CD4-positive, alpha-beta T cell (primary cell): ENCODE measurements around the gene EFCAB9. TPM values are rescaled to one million over a fixed set of nuclear protein-coding genes. Genes with fewer than 3 reads are reported as not detected.
"Not testable (repeated sequence)": the region's sequence is repeated elsewhere in the genome, so short reads cannot be mapped to it uniquely, and the experiment has no call there.

Experiments
- ATAC-seq: fragments of 200-7000 bp; cut with Tn5 transposase; one replicate; pipeline ENCODE4 v1.10.0; 2022; ENCODE audit warnings: mild to moderate bottlenecking; ENCODE audit not compliant: poor library complexity
- CTCF ChIA-PET: fragments of 350-600 bp; sonication (Branson Sonifier 250); formaldehyde crosslinking; loops from one replicate; lab custom pipeline; 2021; ENCODE audit warnings: antibody characterized with exemption, inconsistent platforms; lab: Charles Lee
- POLR2A ChIA-PET: fragments of 350-600 bp; sonication (Branson Sonifier 250); formaldehyde crosslinking; loops from one replicate; lab custom pipeline; 2021; ENCODE audit warnings: antibody characterized with exemption, inconsistent platforms; lab: Charles Lee
- DNase-seq, 14 experiments: peaks; one replicate each; pipeline ENCODE4 v3.0.0-alpha.2; 2013 to 2020; ENCODE audit warnings: mixed read lengths in 2 of 14
- H3K27ac ChIP-seq, 2 donors: one replicate each; pipeline versions ENCODE4 v1.5.1 to v1.7.0; 2013; ENCODE audit warnings: low read length in 2 of 2, low read depth in 1 of 2, mild to moderate bottlenecking in 1 of 2
- H3K27me3 ChIP-seq, 2 experiments: 1 replicate in 1 of 2; 2 replicates in 1 of 2; pipeline versions ENCODE4 v1.6.1 to v1.7.0; 2013; ENCODE audit warnings: low read length in 2 of 2, control low read depth in 1 of 2, mild to moderate bottlenecking in 1 of 2, moderate library complexity in 1 of 2; ENCODE audit not compliant: insufficient read depth in 2 of 2, control insufficient read depth in 1 of 2
- H3K36me3 ChIP-seq: one replicate; pipeline ENCODE4 v1.6.1; 2013; ENCODE audit warnings: low read length, control low read depth; ENCODE audit not compliant: insufficient read depth
- H3K4me1 ChIP-seq: one replicate; pipeline ENCODE4 v1.6.1; 2013; ENCODE audit warnings: low read length, control low read depth; ENCODE audit not compliant: insufficient read depth
- H3K4me3 ChIP-seq: one replicate; pipeline ENCODE4 v1.5.1; 2013; ENCODE audit warnings: mild to moderate bottlenecking, low read length, moderate library complexity
- H3K9me3 ChIP-seq, 2 experiments: 1 replicate in 1 of 2; 2 replicates in 1 of 2; pipeline versions ENCODE4 v1.6.1 to v1.7.0; 2013; ENCODE audit warnings: low read length in 2 of 2, mild to moderate bottlenecking in 2 of 2, control low read depth in 1 of 2, moderate library complexity in 1 of 2; ENCODE audit not compliant: control insufficient read depth in 1 of 2, insufficient read depth in 1 of 2
- H3K27ac Mint-ChIP-seq: one replicate; pipeline ENCODE4 v1.8.0; 2020; ENCODE audit warnings: mixed read lengths
- H3K27me3 Mint-ChIP-seq: one replicate; pipeline ENCODE4 v1.8.0; 2021; ENCODE audit warnings: mixed read lengths
- H3K36me3 Mint-ChIP-seq: one replicate; pipeline ENCODE4 v1.8.0; 2021; ENCODE audit warnings: low read depth, mixed read lengths
- H3K4me1 Mint-ChIP-seq: one replicate; pipeline ENCODE4 v1.8.0; 2021; ENCODE audit warnings: low read depth, mixed read lengths
- H3K4me3 Mint-ChIP-seq: one replicate; pipeline ENCODE4 v1.8.0; 2020; ENCODE audit warnings: mild to moderate bottlenecking, mixed read lengths
- H3K9me3 Mint-ChIP-seq: one replicate; pipeline ENCODE4 v1.8.0; 2020; ENCODE audit warnings: mixed read lengths
- CTCF ChIP-seq: fragments of 200-600 bp; IDR thresholded peaks from one replicate; pipeline ENCODE4 v1.8.0; 2022; ENCODE audit warnings: antibody characterized with exemption, mild to moderate bottlenecking
- intact Hi-C, 2 experiments: fragments of 100-400 bp; cut with DNase I in 1 of 2; cut with micrococcal nuclease in 1 of 2; formaldehyde crosslinking; loops; one replicate each; pipeline versions ENCODE4 v1.15.1 to v1.9.0; 2023 to 2025; cut with DNase I, micrococcal nuclease
- total RNA-seq, 174 experiments: library from RNA in 2 of 174; stranded (reverse) in 2 of 174; gene quantifications; one replicate each; pipeline ENCODE4 v1.2.3 and lab custom pipeline; 2021 to 2026

Gene EFCAB9
- total RNA-seq, 2 experiments from 2014 or later, result not detected

GRCh38 chr5:172199446-172199845 is 5.5 kb downstream of the EFCAB9 start:
- Mint-ChIP-seq H3K4me1 (no peaks in the 10 kb centered on the region), H3K27me3 (no peaks in the 10 kb centered on the region), H3K9me3 (no peaks in the 10 kb centered on the region), H3K4me3 (no peak overlapping the region), H3K36me3 (no peaks in the 10 kb centered on the region), H3K27ac (no peak overlapping the region)
- no peaks in the 10 kb centered on the region for H3K36me3 ChIP-seq
- ATAC-seq, result no peak
- TF ChIP-seq CTCF, result no peak
- H3K4me3 ChIP-seq, result no peak overlapping the region
- no peak for DNase-seq
- H3K27me3 ChIP-seq, result peaks cover 0 to 2% of the 10 kb centered on the region in 2 experiments
- CTCF ChIA-PET, result no interaction called here
- no peak overlapping the region for H3K27ac ChIP-seq
- H3K9me3 ChIP-seq, result no peaks in the 10 kb centered on the region
- POLR2A ChIA-PET, result no interaction called here
- intact Hi-C loops, result no loop called here
- no peaks in the 10 kb centered on the region for H3K4me1 ChIP-seq

- Mint-ChIP-seq H3K4me3 (no peak overlapping the region), H3K27ac (no peak overlapping the region), H3K4me1 (no peaks in the 10 kb centered on the region), H3K27me3 (no peaks in the 10 kb centered on the region), H3K9me3 (no peaks in the 10 kb centered on the region), H3K36me3 (no peaks in the 10 kb centered on the region)
- no peak for ATAC-seq
- H3K27me3 ChIP-seq, result no peaks in the 10 kb centered on the region
- intact Hi-C loops, result no loop called here
- ChIA-PET POLR2A (no interaction called here), CTCF (interaction anchor here (0.6 kb wide), 1 partner anchor 294 kb away, joined by 4 read pairs; no protein-coding TSS in a partner anchor)
- H3K4me3 ChIP-seq, result no peak overlapping the region
- no peaks in the 10 kb centered on the region for H3K4me1 ChIP-seq
- no peak for DNase-seq
- H3K27ac ChIP-seq, result no peak overlapping the region
- no peaks in the 10 kb centered on the region for H3K36me3 ChIP-seq
- TF ChIP-seq CTCF, result no peak
- H3K9me3 ChIP-seq, result no peaks in the 10 kb centered on the region
Measured at GRCh38 chr5:172200476-172200875, 6.5 kb downstream of the EFCAB9 start.

- H3K4me1 Mint-ChIP-seq, H3K4me1 ChIP-seq, H3K27ac ChIP-seq, H3K4me3 Mint-ChIP-seq, H3K27me3 Mint-ChIP-seq, POLR2A ChIA-PET, DNase-seq, H3K27ac Mint-ChIP-seq, ATAC-seq, H3K36me3 Mint-ChIP-seq, H3K27me3 ChIP-seq, H3K9me3 Mint-ChIP-seq, intact Hi-C loops, H3K9me3 ChIP-seq, H3K36me3 ChIP-seq, CTCF ChIA-PET, H3K4me3 ChIP-seq: not testable (repeated sequence)
Measured at GRCh38 chr5:172205984-172206383, 12.0 kb downstream of the EFCAB9 start.

GRCh38 chr5:172207511-172207910 is 13.5 kb downstream of the EFCAB9 start:
- intact Hi-C loops, result no loop called here
- ATAC-seq (no peak), DNase-seq (no peak)
- ChIA-PET CTCF (no interaction called here), POLR2A (no interaction called here)
- peaks cover 17% of the 10 kb centered on the region for H3K36me3 Mint-ChIP-seq
- Histone ChIP-seq H3K4me1 (no peaks in the 10 kb centered on the region), H3K9me3 (no peaks in the 10 kb centered on the region), H3K36me3 (peaks cover 18% of the 10 kb centered on the region), H3K27me3 (no peaks in the 10 kb centered on the region), H3K27ac (no peak overlapping the region), H3K4me3 (no peak overlapping the region)
- no peak overlapping the region for H3K27ac Mint-ChIP-seq
- no peak for TF ChIP-seq CTCF
- H3K9me3 Mint-ChIP-seq, result no peaks in the 10 kb centered on the region
- no peaks in the 10 kb centered on the region for H3K27me3 Mint-ChIP-seq
- H3K4me1 Mint-ChIP-seq, result no peaks in the 10 kb centered on the region
- no peak overlapping the region for H3K4me3 Mint-ChIP-seq
